IPS-18c (cell line): ENCODE results near the gene ADAMTS19.

Experiments
- H3K4me3 ChIP-seq: 2 replicates; pipeline ENCODE4 v1.7.0; 2013; ENCODE audit warnings: low read depth, mild to moderate bottlenecking, low read length, moderate library complexity; ENCODE audit not compliant: insufficient read depth
- H3K9me3 ChIP-seq: one replicate; pipeline ENCODE4 v1.6.1; 2013; ENCODE audit warnings: mild to moderate bottlenecking, low read length, moderate library complexity; ENCODE audit not compliant: control insufficient read depth, insufficient read depth

ADAMTS19 gene

DNA sequence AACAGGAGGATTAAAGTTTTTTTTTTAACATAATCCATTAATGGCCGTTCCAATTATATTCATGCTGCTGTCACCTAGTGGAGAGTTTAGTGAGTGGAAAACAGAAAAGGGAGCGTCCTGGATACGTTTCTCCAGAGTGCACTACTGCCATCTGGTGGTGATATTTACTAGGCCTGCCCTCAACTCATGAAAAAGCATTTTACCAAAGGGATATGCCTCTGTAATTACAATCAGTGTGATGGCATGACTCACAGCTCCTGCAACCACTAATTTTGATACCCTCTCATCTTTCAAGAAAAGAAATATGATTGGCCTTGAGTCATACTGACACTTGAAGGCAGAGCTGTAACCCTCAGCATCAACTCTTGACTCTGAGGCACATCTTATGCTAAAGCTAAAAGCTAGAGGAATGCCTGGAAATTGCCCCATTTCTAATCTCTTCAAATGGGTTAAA is 307.9 kb downstream of the ADAMTS19 start:
- no peak overlapping the region for H3K4me3 ChIP-seq
- H3K9me3 ChIP-seq, result no peaks in the 10 kb centered on the region

- no peak overlapping the region for H3K4me3 ChIP-seq
These were observed 308.6 kb downstream of the ADAMTS19 start for GRCh38 chr5:129768735-129769134.

GRCh38 chr5:129770024-129770820 is 310.1 kb downstream of the ADAMTS19 start:
- Histone ChIP-seq H3K4me3 (no peak overlapping the region), H3K9me3 (no peaks in the 10 kb centered on the region)

More at GRCh38 chr5:129768735-129769134, 308.6 kb downstream of the ADAMTS19 start:
- H3K9me3 ChIP-seq, result no peaks in the 10 kb centered on the region

DNA sequence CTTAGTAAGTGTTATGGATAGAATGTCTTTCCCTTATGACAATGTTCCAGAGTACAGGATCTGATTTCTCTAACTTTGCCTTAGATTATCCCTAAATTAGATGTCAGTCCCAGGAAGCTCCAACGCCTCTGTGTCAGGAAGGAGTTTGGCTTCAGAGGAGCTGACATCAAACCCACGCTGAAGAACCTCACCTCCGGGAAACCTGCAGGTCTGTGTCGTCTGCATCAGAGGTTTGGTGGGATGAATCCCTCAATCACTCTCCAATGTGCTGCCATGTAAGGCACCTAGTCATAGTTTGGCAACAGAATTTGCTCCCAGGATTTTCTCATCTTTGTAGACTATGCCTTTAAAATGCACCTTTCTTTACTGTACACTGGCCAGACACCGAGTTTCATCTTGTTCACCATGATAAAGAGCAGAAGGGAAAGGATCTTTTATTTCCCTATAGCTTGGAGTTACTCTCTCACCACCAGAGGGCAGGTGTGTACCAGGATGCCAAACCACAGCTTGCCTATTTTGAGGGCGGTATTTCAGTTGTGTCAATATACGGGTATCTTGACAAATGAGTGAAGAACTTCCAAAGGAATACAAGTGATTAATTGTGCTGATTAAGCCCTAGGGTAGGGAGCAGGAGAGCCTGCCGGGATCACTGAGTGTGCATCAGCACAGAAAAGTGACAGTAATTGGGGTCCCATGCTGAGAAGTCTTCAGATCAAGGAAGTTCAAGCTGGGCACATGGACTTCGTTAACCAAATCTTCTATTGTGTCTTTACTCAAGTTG is 311.1 kb downstream of the ADAMTS19 start:
- Histone ChIP-seq H3K9me3 (no peaks in the 10 kb centered on the region), H3K4me3 (no peak overlapping the region)

DNA sequence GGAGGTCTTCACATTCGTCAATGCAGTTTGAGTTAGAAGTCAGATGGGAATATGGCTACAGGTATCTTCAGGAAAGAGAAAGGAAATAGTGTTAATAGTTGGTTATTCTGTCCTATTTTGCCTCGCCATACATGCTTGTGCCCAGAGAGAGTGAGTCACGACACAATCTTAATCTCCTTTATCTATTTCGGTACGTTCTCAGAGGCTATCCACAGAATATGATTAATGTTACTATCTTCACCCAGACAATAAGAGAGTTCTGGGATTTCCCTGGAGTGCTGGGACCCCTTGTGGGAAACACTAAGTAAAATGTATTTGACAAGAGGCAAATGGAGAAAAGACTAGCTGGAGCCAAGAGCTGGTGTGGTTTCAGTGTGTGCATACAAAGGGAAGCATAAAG is 313.3 kb downstream of the ADAMTS19 start:
- no peak overlapping the region for H3K4me3 ChIP-seq

DNA sequence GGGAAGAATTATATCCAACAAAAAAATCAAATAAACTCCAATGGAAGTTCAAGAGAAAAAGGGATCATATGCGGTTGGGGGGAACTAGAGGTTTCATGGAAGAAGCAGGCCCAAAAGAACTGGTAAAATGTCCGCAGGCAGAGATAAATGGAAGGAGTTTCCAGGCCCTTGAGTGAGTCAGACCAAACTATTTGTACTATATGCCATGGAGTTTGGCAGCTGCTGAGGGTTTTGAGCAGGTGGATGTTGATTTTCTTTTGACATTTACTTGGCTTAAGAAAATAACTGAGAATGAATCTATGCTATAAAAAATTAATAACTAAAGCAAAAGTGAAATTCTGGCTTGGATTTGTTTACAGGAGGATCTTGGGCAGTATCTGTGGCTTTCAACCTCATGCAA is 321.5 kb downstream of the ADAMTS19 start:
- Histone ChIP-seq H3K4me3 (no peak overlapping the region), H3K9me3 (no peaks in the 10 kb centered on the region)

More for the DNA sequence above, 313.3 kb downstream of the ADAMTS19 start:
- H3K9me3 ChIP-seq, result no peaks in the 10 kb centered on the region
